ENCODE data around the gene GALNT17.

DNA sequence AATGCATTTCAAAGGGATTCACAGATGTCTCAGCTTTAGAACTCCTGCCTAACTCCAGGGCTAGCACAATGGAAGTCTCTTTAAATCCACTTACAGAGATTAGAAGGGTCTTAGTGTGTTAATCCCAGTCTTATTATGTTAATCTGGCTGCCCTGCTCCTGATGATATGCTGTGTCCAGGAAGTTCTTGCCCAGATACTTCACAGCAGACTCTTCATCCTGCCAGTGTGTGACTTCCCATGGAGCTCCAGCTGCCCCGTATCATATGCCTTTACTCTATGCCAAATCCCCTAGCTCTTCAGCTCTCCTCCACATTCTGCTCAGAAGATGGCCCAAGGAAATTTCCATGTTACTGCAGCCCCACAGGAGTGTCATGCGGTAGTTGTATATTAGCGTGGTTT lies 533.8 kb downstream of the GALNT17 start:
- TF ChIP-seq EZH2 (IDR thresholded peaks at IDR 0.05; ENCODE audit: borderline replicate concordance, low read depth, low read length, severe bottlenecking) (no peak), CTCF (IDR thresholded peaks at IDR 0.05; ENCODE audit: borderline replicate concordance, extremely low read depth, low read length, poor library complexity, severe bottlenecking) (no peak)

Measured in DND-41 (cell line).